GM12892 (cell line): ENCODE measurements around the gene DIPK2B.

Experiments used
- DNase-seq: peaks from one replicate; pipeline ENCODE4 v3.0.0; 2011; ENCODE audit not compliant: insufficient read length
- FAIRE-seq: peaks from 2 replicates; lab custom pipeline; 2011; peaks lifted over from hg19 to GRCh38; lab: Jason Lieb, UNC
- POLR2A ChIP-seq: IDR thresholded peaks from 2 replicates; pipeline ENCODE4 v1.6.1; 2011; ENCODE audit warnings: low read depth, low read length, control low read depth
- POLR2AphosphoS5 ChIP-seq: IDR thresholded peaks from 2 replicates; pipeline ENCODE4 v1.6.1; 2011; ENCODE audit warnings: low read depth, low read length, control low read depth
- TAF1 ChIP-seq: IDR thresholded peaks from 2 replicates; pipeline ENCODE4 v1.6.1; 2011; ENCODE audit warnings: low read depth, mild to moderate bottlenecking, control low read depth, low read length, borderline replicate concordance

The DIPK2B gene

GRCh38 chrX:45191820-45192409, 8.8 kb downstream of the DIPK2B start:
- no peak for TF ChIP-seq POLR2AphosphoS5
- no peak for TF ChIP-seq POLR2A
- no peak for TF ChIP-seq TAF1
- FAIRE-seq: no peak
- no peak for DNase-seq

- TF ChIP-seq POLR2A: no peak
- no peak for TF ChIP-seq TAF1
- TF ChIP-seq POLR2AphosphoS5: no peak
- FAIRE-seq (no peak), DNase-seq (no peak)
Observed at GRCh38 chrX:45191383-45191782, 9.3 kb downstream of the DIPK2B start.

- TF ChIP-seq POLR2AphosphoS5 (no peak), TAF1 (no peak), POLR2A (no peak)
- FAIRE-seq (no peak), DNase-seq (no peak)
Observed at GRCh38 chrX:45187731-45188130, 12.9 kb downstream of the DIPK2B start.

- DNase-seq (no peak), FAIRE-seq (no peak)
- TF ChIP-seq TAF1 (no peak), POLR2A (no peak)
Observed at GRCh38 chrX:45186643-45187026, 14.0 kb downstream of the DIPK2B start.

GRCh38 chrX:45184211-45184610, 16.5 kb downstream of the DIPK2B start:
- no peak for DNase-seq
- no peak for TF ChIP-seq TAF1
- TF ChIP-seq POLR2AphosphoS5: no peak
- no peak for TF ChIP-seq POLR2A
- FAIRE-seq: no peak

GRCh38 chrX:45172890-45173289, 27.8 kb downstream of the DIPK2B start:
- no peak for DNase-seq
- FAIRE-seq: no peak
- TF ChIP-seq POLR2AphosphoS5 (no peak), TAF1 (no peak), POLR2A (no peak)

GRCh38 chrX:45166781-45167180, 33.9 kb downstream of the DIPK2B start:
- FAIRE-seq: no peak
- no peak for DNase-seq
- no peak for TF ChIP-seq TAF1
- TF ChIP-seq POLR2AphosphoS5: no peak
- TF ChIP-seq POLR2A: no peak

- FAIRE-seq: no peak
- DNase-seq: no peak
- TF ChIP-seq TAF1: no peak
- TF ChIP-seq POLR2AphosphoS5: no peak
- no peak for TF ChIP-seq POLR2A
Observed at GRCh38 chrX:45165726-45166125, 35.0 kb downstream of the DIPK2B start.

- no peak for FAIRE-seq
- TF ChIP-seq POLR2A (no peak), TAF1 (no peak), POLR2AphosphoS5 (no peak)
- no peak for DNase-seq
Observed at GRCh38 chrX:45164995-45165394, 35.7 kb downstream of the DIPK2B start.

- DNase-seq (no peak), FAIRE-seq (no peak)
- TF ChIP-seq POLR2A: no peak
- TF ChIP-seq POLR2AphosphoS5: no peak
- TF ChIP-seq TAF1: no peak
Observed at GRCh38 chrX:45164021-45164621, 36.6 kb downstream of the DIPK2B start.

GRCh38 chrX:45157647-45158046, 43.0 kb downstream of the DIPK2B start:
- no peak for FAIRE-seq
- no peak for DNase-seq
- no peak for TF ChIP-seq POLR2A
- no peak for TF ChIP-seq TAF1
- TF ChIP-seq POLR2AphosphoS5: no peak

- TF ChIP-seq TAF1 (no peak), POLR2AphosphoS5 (no peak), POLR2A (no peak)
- FAIRE-seq (no peak), DNase-seq (no peak)
Observed at GRCh38 chrX:45154462-45154861, 46.2 kb downstream of the DIPK2B start.
